ENCODE measurements around the gene ZKSCAN5.

The ZKSCAN5 gene

GRCh38 chr7:99460651-99461050, 43.8 kb upstream of the ZKSCAN5 start:
- H2AFZ ChIP-seq (ENCODE audit: low read length): no peak overlapping the region
- H4K20me1 ChIP-seq (ENCODE audit: insufficient read depth, low read length): peaks cover 13% of the 10 kb centered on the region; the same call in 1 of the 2 replicates
- H3K27ac ChIP-seq (ENCODE audit: low read length): no peak overlapping the region
- no peaks in the 10 kb centered on the region for H3K9me3 ChIP-seq (replicated peaks; ENCODE audit: insufficient read depth, low read length)
- H3F3A ChIP-seq (ENCODE audit: insufficient read depth, low read length): peaks cover 4% of the 10 kb centered on the region; the same call in 1 of the 2 replicates
- H3K9me2 ChIP-seq (replicated peaks; ENCODE audit: insufficient read depth, low read length): no peaks in the 10 kb centered on the region
- H3K4me3 ChIP-seq (ENCODE audit: low read length): no peak overlapping the region
- no peak overlapping the region for H3K4me2 ChIP-seq (ENCODE audit: low read depth, low read length)
- H3K36me3 ChIP-seq (replicated peaks; ENCODE audit: insufficient read depth, low read length): peaks cover 14% of the 10 kb centered on the region
- no peak for TF ChIP-seq EZH2phosphoT487 (IDR thresholded peaks at IDR 0.05; ENCODE audit: low read length)
- TF ChIP-seq EZH2 (optimal IDR thresholded peaks at IDR 0.05; ENCODE audit: low read depth, low read length): no peak
- no peak for TF ChIP-seq CTCF (IDR thresholded peaks at IDR 0.05; ENCODE audit: low read length)
- no peaks in the 10 kb centered on the region; the same call in 1 of the 2 replicates for H3K4me1 ChIP-seq (ENCODE audit: low read length)
- peaks cover 99% of the 10 kb centered on the region for H3K79me2 ChIP-seq (ENCODE audit: low read length)
- DNase-seq: no peak
- H3K9ac ChIP-seq (ENCODE audit: low read length): no peak overlapping the region
- no peaks in the 10 kb centered on the region for H3K27me3 ChIP-seq (replicated peaks; ENCODE audit: insufficient read depth, low read length)

GRCh38 chr7:99461221-99461620, 43.2 kb upstream of the ZKSCAN5 start:
- Histone ChIP-seq H4K20me1 (ENCODE audit: insufficient read depth, low read length) (peaks cover 13% of the 10 kb centered on the region; the same call in 1 of the 2 replicates), H2AFZ (ENCODE audit: low read length) (no peak overlapping the region), H3K36me3 (replicated peaks; ENCODE audit: insufficient read depth, low read length) (peaks cover 14% of the 10 kb centered on the region), H3K9ac (ENCODE audit: low read length) (no peak overlapping the region), H3K4me2 (ENCODE audit: low read depth, low read length) (no peak overlapping the region), H3K27me3 (replicated peaks; ENCODE audit: insufficient read depth, low read length) (no peaks in the 10 kb centered on the region), H3K79me2 (ENCODE audit: low read length) (peaks cover 97% of the 10 kb centered on the region), H3K9me2 (replicated peaks; ENCODE audit: insufficient read depth, low read length) (no peaks in the 10 kb centered on the region), H3K9me3 (replicated peaks; ENCODE audit: insufficient read depth, low read length) (no peaks in the 10 kb centered on the region), H3K4me1 (ENCODE audit: low read length) (no peaks in the 10 kb centered on the region; the same call in 1 of the 2 replicates), H3F3A (ENCODE audit: insufficient read depth, low read length) (peaks cover 4% of the 10 kb centered on the region; the same call in 1 of the 2 replicates), H3K27ac (ENCODE audit: low read length) (no peak overlapping the region), H3K4me3 (ENCODE audit: low read length) (no peak overlapping the region)
- no peak for TF ChIP-seq EZH2 (optimal IDR thresholded peaks at IDR 0.05; ENCODE audit: low read depth, low read length)
- no peak for TF ChIP-seq EZH2phosphoT487 (IDR thresholded peaks at IDR 0.05; ENCODE audit: low read length)
- TF ChIP-seq CTCF (IDR thresholded peaks at IDR 0.05; ENCODE audit: low read length): no peak
- no peak for DNase-seq

GRCh38 chr7:99465421-99465768, 39.1 kb upstream of the ZKSCAN5 start:
- Histone ChIP-seq H3K27ac (ENCODE audit: low read length) (peak overlapping the region; percentile 27; the same call in 1 of the 2 replicates), H3K27me3 (replicated peaks; ENCODE audit: insufficient read depth, low read length) (peaks cover 9% of the 10 kb centered on the region), H3K4me3 (ENCODE audit: low read length) (peak overlapping the region; percentile 91), H4K20me1 (ENCODE audit: insufficient read depth, low read length) (peaks cover 5% of the 10 kb centered on the region; the same call in 1 of the 2 replicates), H2AFZ (ENCODE audit: low read length) (peak overlapping the region; percentile 86), H3K79me2 (ENCODE audit: low read length) (peaks cover 56% of the 10 kb centered on the region), H3K4me1 (ENCODE audit: low read length) (no peaks in the 10 kb centered on the region; the same call in 1 of the 2 replicates), H3F3A (ENCODE audit: insufficient read depth, low read length) (no peaks in the 10 kb centered on the region), H3K9me2 (replicated peaks; ENCODE audit: insufficient read depth, low read length) (no peaks in the 10 kb centered on the region), H3K9me3 (replicated peaks; ENCODE audit: insufficient read depth, low read length) (no peaks in the 10 kb centered on the region), H3K36me3 (replicated peaks; ENCODE audit: insufficient read depth, low read length) (peaks cover 4% of the 10 kb centered on the region; the same call in 1 of the 2 replicates), H3K9ac (ENCODE audit: low read length) (peak overlapping the region; percentile 88), H3K4me2 (ENCODE audit: low read depth, low read length) (peak overlapping the region; percentile 77)
- TF ChIP-seq CTCF (IDR thresholded peaks at IDR 0.05; ENCODE audit: low read length): no peak
- TF ChIP-seq EZH2 (optimal IDR thresholded peaks at IDR 0.05; ENCODE audit: low read depth, low read length): no peak
- no peak for TF ChIP-seq EZH2phosphoT487 (IDR thresholded peaks at IDR 0.05; ENCODE audit: low read length)
- DNase-seq: no peak

All from MM.1S (cell line).